HG03469 (cell line): ENCODE results near the gene DEAF1.
"Not testable (repeated sequence)": the region's sequence is repeated elsewhere in the genome, so short reads cannot be mapped to it uniquely, and the experiment has no call there.

Experiments used
- ATAC-seq: cut with Tn5 transposase; IDR thresholded peaks from one replicate; pipeline ENCODE4 v1.9.1; 2021; ENCODE audit warnings: mild to moderate bottlenecking, moderate library complexity, moderate number of reproducible peaks; ENCODE audit not compliant: unreplicated experiment

DEAF1 gene

GRCh38 chr11:694563-695287 is at the start of gene DEAF1:
TSS of gene DEAF1 (minus strand) at chr11:695222. CDS start at chr11:695047, 175 bp downstream.
- peak; percentile 70 for ATAC-seq

- ATAC-seq, result no peak
Measured at GRCh38 chr11:742571-743201, 47.7 kb upstream of the DEAF1 start.

- ATAC-seq, result no peak
Measured at GRCh38 chr11:742156-742546, 47.1 kb upstream of the DEAF1 start.

- ATAC-seq, result not testable (repeated sequence)
Measured at GRCh38 chr11:737899-738298, 42.9 kb upstream of the DEAF1 start.

GRCh38 chr11:737366-737765 is 42.3 kb upstream of the DEAF1 start:
- no peak for ATAC-seq

- ATAC-seq, result not testable (repeated sequence)
Measured at GRCh38 chr11:734541-734940, 39.5 kb upstream of the DEAF1 start.

- no peak for ATAC-seq
Measured at GRCh38 chr11:733072-733471, 38.0 kb upstream of the DEAF1 start.

GRCh38 chr11:729492-730074 is 34.6 kb upstream of the DEAF1 start:
- no peak for ATAC-seq

GRCh38 chr11:728901-729491 is 34.0 kb upstream of the DEAF1 start:
- ATAC-seq, result no peak

GRCh38 chr11:727859-728748 is 33.1 kb upstream of the DEAF1 start:
- no peak for ATAC-seq

GRCh38 chr11:727281-727701 is 32.3 kb upstream of the DEAF1 start:
- ATAC-seq, result no peak

GRCh38 chr11:726278-727220 is 31.5 kb upstream of the DEAF1 start:
- ATAC-seq, result no peak

- no peak for ATAC-seq
Measured at GRCh38 chr11:725624-726202, 30.7 kb upstream of the DEAF1 start.

GRCh38 chr11:724778-725386 is 29.9 kb upstream of the DEAF1 start:
- ATAC-seq, result no peak

GRCh38 chr11:724049-724777 is 29.2 kb upstream of the DEAF1 start:
- ATAC-seq, result no peak

GRCh38 chr11:723120-723883 is 28.3 kb upstream of the DEAF1 start:
- no peak for ATAC-seq

- ATAC-seq, result no peak
Measured at GRCh38 chr11:722346-722811, 27.4 kb upstream of the DEAF1 start.
